Large intestine (tissue), 3 donors: ENCODE results near the gene RHBDD2. TPM values are rescaled to one million over a fixed set of nuclear protein-coding genes. Genes with fewer than 3 reads are reported as not detected.
"Not testable (repeated sequence)": the region's sequence is repeated elsewhere in the genome, so short reads cannot be mapped to it uniquely, and the experiment has no call there.

Experiments
- DNase-seq, 2 donors: peaks; one replicate each; pipeline versions ENCODE4 v3.0.0 to v3.0.0-alpha.2; 2013
- H3K27ac ChIP-seq: one replicate; pipeline ENCODE4 v1.5.1; 2013; ENCODE audit warnings: low read length
- H3K27me3 ChIP-seq: 2 replicates; pipeline ENCODE4 v1.6.1; 2013; ENCODE audit warnings: low read length; ENCODE audit not compliant: control insufficient read depth, insufficient read depth
- H3K36me3 ChIP-seq: 2 replicates; pipeline ENCODE4 v1.6.1; 2013; ENCODE audit warnings: low read length; ENCODE audit not compliant: control insufficient read depth, insufficient read depth
- H3K4me1 ChIP-seq: one replicate; pipeline ENCODE4 v1.6.1; 2013; ENCODE audit warnings: low read length; ENCODE audit not compliant: control insufficient read depth, insufficient read depth
- H3K4me3 ChIP-seq: one replicate; pipeline ENCODE4 v1.5.1; 2013; ENCODE audit warnings: low read length
- H3K9me3 ChIP-seq: one replicate; pipeline ENCODE4 v1.6.1; 2013; ENCODE audit warnings: mild to moderate bottlenecking, low read depth, low read length, moderate library complexity; ENCODE audit not compliant: control insufficient read depth
- WGBS: methylation state at CpG from one replicate; pipeline ENCODE4 v1.1.5; 2013; ENCODE audit warnings: low lambda C conversion rate; ENCODE audit not compliant: insufficient coverage; 5-methylcytosine and 5-hydroxymethylcytosine counted together
- polyA plus RNA-seq: library from polyadenylated mRNA; unstranded; fragments of 120-200 nt; gene quantifications from one replicate; pipeline ENCODE4 v1.2.1, GENCODE V29; 2013

RHBDD2 gene
- polyA plus RNA-seq, 1 donor: 51.9 TPM

GRCh38 chr7:75842836-75843446 lies 35.9 kb upstream of the RHBDD2 start:
- Histone ChIP-seq H3K4me1 (peaks cover 3% of the 10 kb centered on the region), H3K27ac (peak overlapping the region; percentile 24), H3K36me3 (no peaks in the 10 kb centered on the region), H3K27me3 (no peaks in the 10 kb centered on the region), H3K9me3 (no peaks in the 10 kb centered on the region), H3K4me3 (no peak overlapping the region)
- no CpG with 5 or more reads among the region's 8 CpGs for WGBS
- peak; percentile 12 to 36 for DNase-seq

- H3K9me3 ChIP-seq: no peaks in the 10 kb centered on the region
- no peak overlapping the region for H3K4me3 ChIP-seq
- H3K36me3 ChIP-seq: no peaks in the 10 kb centered on the region
- WGBS: 100% methylated on average over 1 of the region's 9 CpGs
- DNase-seq: no peak
- peaks cover 3% of the 10 kb centered on the region for H3K4me1 ChIP-seq
- no peaks in the 10 kb centered on the region for H3K27me3 ChIP-seq
- H3K27ac ChIP-seq: peak overlapping the region; percentile 20
These were observed 35.2 kb upstream of the RHBDD2 start for GRCh38 chr7:75843613-75844116.

GRCh38 chr7:75844158-75844557 lies 34.7 kb upstream of the RHBDD2 start:
- no peak for DNase-seq
- Histone ChIP-seq H3K27me3 (no peaks in the 10 kb centered on the region), H3K36me3 (no peaks in the 10 kb centered on the region), H3K4me1 (peaks cover 3% of the 10 kb centered on the region), H3K27ac (no peak overlapping the region), H3K9me3 (no peaks in the 10 kb centered on the region), H3K4me3 (no peak overlapping the region)
- no CpG with 5 or more reads among the region's 5 CpGs for WGBS

DNA sequence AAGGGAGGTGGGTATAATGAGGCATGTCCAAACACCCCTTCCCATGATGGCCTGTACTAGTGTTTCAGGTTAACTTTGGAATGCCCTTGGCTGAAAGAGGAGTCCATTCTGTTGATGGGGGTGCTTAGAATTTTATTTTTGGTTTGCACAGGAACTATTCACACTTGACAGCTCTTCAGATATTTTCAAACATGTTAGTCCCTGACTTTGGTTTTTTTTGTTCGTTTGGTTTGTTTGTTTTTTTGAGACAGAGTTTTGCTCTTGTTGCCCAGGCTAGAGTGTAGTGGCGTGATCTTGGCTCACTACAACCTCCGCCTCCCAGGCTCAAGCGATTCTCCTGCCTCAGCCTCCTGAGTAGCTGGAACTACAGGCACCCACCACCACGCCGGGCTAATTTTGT lies 33.7 kb upstream of the RHBDD2 start:
- WGBS: 40% methylated on average over 1 of the region's 6 CpGs
- not testable (repeated sequence) for H3K9me3 ChIP-seq, H3K27ac ChIP-seq, H3K4me3 ChIP-seq, H3K4me1 ChIP-seq, H3K27me3 ChIP-seq, DNase-seq, H3K36me3 ChIP-seq

GRCh38 chr7:75847707-75848106 lies 31.1 kb upstream of the RHBDD2 start:
- Histone ChIP-seq H3K4me3 (no peak overlapping the region), H3K27ac (no peak overlapping the region), H3K9me3 (no peaks in the 10 kb centered on the region), H3K36me3 (no peaks in the 10 kb centered on the region), H3K27me3 (no peaks in the 10 kb centered on the region), H3K4me1 (peaks cover under 1% of the 10 kb centered on the region)
- WGBS: no CpG with 5 or more reads among the region's 7 CpGs
- no peak for DNase-seq

DNA sequence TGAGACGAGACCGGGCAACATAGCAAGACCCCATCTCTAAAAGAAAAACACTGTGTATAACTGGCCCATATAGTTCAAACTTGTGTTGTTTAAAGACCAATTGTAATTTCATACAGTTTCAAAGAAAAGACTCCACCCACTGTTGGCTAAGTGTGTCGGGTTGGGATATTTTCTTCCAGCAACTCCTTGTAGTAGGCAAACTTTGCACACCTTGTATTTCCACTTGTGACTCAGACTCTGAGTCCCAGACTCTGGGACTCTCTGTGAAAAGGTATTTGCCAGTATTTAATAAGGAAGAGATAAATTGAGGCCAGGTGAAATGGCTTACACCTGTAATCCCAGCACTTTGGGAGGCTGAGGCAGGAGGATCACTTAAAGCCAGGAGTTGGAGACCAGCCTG lies 29.3 kb upstream of the RHBDD2 start:
- Histone ChIP-seq H3K4me1 (no peaks in the 10 kb centered on the region), H3K27me3 (no peaks in the 10 kb centered on the region), H3K9me3 (no peaks in the 10 kb centered on the region), H3K36me3 (no peaks in the 10 kb centered on the region), H3K4me3 (no peak overlapping the region), H3K27ac (no peak overlapping the region)
- DNase-seq: no peak
- no CpG with 5 or more reads among the region's 3 CpGs for WGBS

DNA sequence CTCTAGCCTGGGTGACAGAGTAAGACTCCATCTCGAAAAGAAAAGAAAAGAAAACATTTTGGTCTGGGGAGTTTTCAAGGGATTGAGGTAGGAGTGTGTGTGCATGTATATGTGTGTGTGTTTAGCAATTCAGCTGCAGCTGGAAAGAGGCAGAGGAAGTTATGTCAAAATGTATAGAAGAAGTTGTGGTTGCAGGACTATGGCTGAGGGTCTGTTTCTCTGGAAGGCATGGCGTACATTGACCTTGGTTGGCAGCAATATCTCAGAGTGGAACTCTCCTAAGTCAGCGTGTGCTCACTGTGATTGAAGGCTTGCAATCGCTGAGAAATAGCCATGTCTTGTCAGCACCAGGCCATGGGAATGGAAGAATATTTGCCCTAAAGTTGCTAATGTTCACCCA lies 28.6 kb upstream of the RHBDD2 start:
- Histone ChIP-seq H3K9me3 (no peaks in the 10 kb centered on the region), H3K36me3 (no peaks in the 10 kb centered on the region), H3K4me3 (no peak overlapping the region), H3K27ac (no peak overlapping the region), H3K27me3 (no peaks in the 10 kb centered on the region), H3K4me1 (no peaks in the 10 kb centered on the region)
- DNase-seq: no peak
- WGBS: no CpG with 5 or more reads among the region's 4 CpGs

DNA sequence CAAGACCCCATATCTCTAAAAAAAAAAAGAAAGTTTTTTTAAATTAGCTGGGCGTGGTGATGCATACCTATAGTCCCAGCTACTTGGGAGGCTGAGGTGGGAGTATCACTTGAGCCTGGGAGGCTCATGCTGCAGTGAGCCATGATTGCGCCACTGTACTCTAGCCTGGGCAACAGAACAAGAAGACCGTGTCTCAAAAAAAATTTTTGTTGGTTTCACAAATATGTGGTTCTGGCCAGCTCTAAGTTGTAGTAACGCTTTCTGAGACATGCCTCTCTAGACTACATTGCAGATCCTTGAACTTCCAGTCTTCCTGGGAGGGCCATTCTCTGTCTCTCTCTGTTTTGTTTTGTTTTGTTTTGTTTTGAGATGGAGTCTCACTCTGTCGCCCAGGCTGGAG lies 24.6 kb upstream of the RHBDD2 start:
- Histone ChIP-seq H3K27me3 (no peaks in the 10 kb centered on the region), H3K36me3 (no peaks in the 10 kb centered on the region), H3K4me3 (no peak overlapping the region), H3K27ac (no peak overlapping the region), H3K9me3 (no peaks in the 10 kb centered on the region), H3K4me1 (no peaks in the 10 kb centered on the region)
- WGBS: no CpG with 5 or more reads among the region's 5 CpGs
- DNase-seq: no peak

- H3K36me3 ChIP-seq, H3K4me1 ChIP-seq, H3K27me3 ChIP-seq, H3K4me3 ChIP-seq, H3K27ac ChIP-seq, H3K9me3 ChIP-seq, DNase-seq: not testable (repeated sequence)
- no CpG with 5 or more reads among the region's 10 CpGs for WGBS
These were observed 24.0 kb upstream of the RHBDD2 start for GRCh38 chr7:75854813-75855345.

DNA sequence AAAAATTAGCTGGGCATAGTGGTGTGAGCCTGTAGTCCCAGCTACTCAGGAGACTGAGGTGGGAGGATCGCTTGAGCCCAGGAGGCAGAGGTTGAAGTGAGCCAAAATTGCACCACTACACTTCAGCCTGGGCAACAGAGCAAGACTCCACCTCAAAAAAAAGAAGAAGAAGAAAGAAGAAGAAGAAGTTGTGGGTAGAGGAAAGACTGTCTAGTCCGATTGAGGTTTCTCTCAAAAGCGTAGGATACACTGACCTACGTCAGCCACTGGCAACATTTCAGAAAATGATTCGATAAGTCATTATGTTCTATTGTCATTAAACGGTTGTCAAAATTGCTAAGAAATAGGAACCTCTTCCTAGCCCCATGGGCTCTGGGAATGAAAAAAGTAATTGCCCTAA lies 22.3 kb upstream of the RHBDD2 start:
- no peaks in the 10 kb centered on the region for H3K4me1 ChIP-seq
- WGBS: 90% methylated on average over 2 of the region's 6 CpGs
- no peak for DNase-seq

DNA sequence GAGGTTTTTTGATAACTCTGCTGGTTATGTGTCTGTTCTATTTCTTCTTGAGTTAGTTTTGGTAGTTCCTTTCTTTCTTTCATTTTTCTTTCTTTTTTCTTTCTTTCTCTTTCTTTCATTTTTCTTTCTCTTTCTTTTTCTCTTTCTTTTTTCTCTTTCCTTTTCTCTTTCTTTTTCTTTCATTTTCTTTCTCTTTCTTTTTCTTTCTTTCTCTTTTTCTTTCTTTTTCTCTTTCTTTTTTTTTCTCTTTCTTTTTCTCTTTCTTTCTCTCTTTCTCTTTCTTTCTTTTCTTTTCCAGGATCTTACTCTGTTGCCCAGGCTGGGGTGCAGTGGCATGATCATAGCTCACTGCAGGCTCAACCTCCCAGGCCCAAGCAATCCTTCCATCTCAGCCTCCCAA lies 20.4 kb upstream of the RHBDD2 start:
- H3K9me3 ChIP-seq: no peaks in the 10 kb centered on the region
- no peaks in the 10 kb centered on the region for H3K4me1 ChIP-seq
- H3K36me3 ChIP-seq: no peaks in the 10 kb centered on the region
- no peaks in the 10 kb centered on the region for H3K27me3 ChIP-seq
- H3K4me3 ChIP-seq: no peak overlapping the region
- no peak for DNase-seq
- H3K27ac ChIP-seq: no peak overlapping the region

More for the DNA sequence above, 22.3 kb upstream of the RHBDD2 start:
- no peak overlapping the region for H3K4me3 ChIP-seq
- H3K27me3 ChIP-seq: no peaks in the 10 kb centered on the region
- no peaks in the 10 kb centered on the region for H3K36me3 ChIP-seq
- H3K27ac ChIP-seq: no peak overlapping the region
- no peaks in the 10 kb centered on the region for H3K9me3 ChIP-seq
